SK-N-SH (cell line): Measurements from ENCODE around the gene BCAR3. TPM values are rescaled to one million over a fixed set of nuclear protein-coding genes. Genes with fewer than 3 reads are reported as not detected.

Experiments used
- CTCF ChIA-PET: fragments of 300-600, 350-600 bp; formaldehyde crosslinking; extraction: SDS; loops from one replicate; lab custom pipeline; 2021; lab: Yijun Ruan, JAX
- POLR2A ChIA-PET: fragments of 350-600 bp; sonication (Branson Sonifier 250); formaldehyde crosslinking; extraction: SDS; loops from one replicate; lab custom pipeline; 2020; ENCODE audit warnings: antibody characterized with exemption, inconsistent platforms; lab: Yijun Ruan, JAX
- DNase-seq: peaks from one replicate; pipeline ENCODE4 v3.0.0; 2012
- H2AFZ ChIP-seq: fragments of 200-600 bp; sonication (generic); 2 replicates; pipeline ENCODE4 v1.8.1; 2016; ENCODE audit warnings: antibody characterized with exemption, mild to moderate bottlenecking, low read depth
- H3F3A ChIP-seq: fragments of 200-600 bp; sonication (generic); replicated peaks from 2 replicates; pipeline ENCODE3; 2016; ENCODE audit warnings: antibody characterized with exemption, mild to moderate bottlenecking; ENCODE audit not compliant: insufficient read depth
- H3K27ac ChIP-seq, 2 experiments: fragments of 200-500 bp in 1 of 2; fragments of 200-600 bp in 1 of 2; sonication (Bioruptor generic) in 1 of 2; sonication (generic), shearing (Covaris generic) in 1 of 2; 2 replicates each; pipeline versions ENCODE4 v1.5.1 to v1.6.1; 2014 to 2016; ENCODE audit warnings: low read depth in 2 of 2, inconsistent platforms in 1 of 2, low read length in 1 of 2, mild to moderate bottlenecking in 1 of 2, mixed read lengths in 1 of 2
- H3K27me3 ChIP-seq: fragments of 200-600 bp; sonication (generic), shearing (Covaris generic); 2 replicates; pipeline ENCODE4 v1.6.1; 2016; ENCODE audit warnings: mixed run types; ENCODE audit not compliant: insufficient read depth
- H3K36me3 ChIP-seq, 2 experiments: fragments of 200-500 bp in 1 of 2; fragments of 200-600 bp in 1 of 2; sonication (Bioruptor generic) in 1 of 2; sonication (generic) in 1 of 2; replicated peaks in 1 of 2; 2 replicates each; pipeline versions ENCODE3 to v1.5.1; 2014 to 2016; ENCODE audit warnings: low read length in 1 of 2, mild to moderate bottlenecking in 1 of 2; ENCODE audit not compliant: insufficient read depth in 2 of 2, control insufficient read depth in 1 of 2
- H3K4me1 ChIP-seq, 2 experiments: fragments of 200-500 bp in 1 of 2; fragments of 200-600 bp in 1 of 2; sonication (Bioruptor generic) in 1 of 2; sonication (generic), shearing (Covaris generic) in 1 of 2; 2 replicates each; pipeline versions ENCODE4 v1.5.1 to v1.6.1; 2014 to 2016; ENCODE audit warnings: low read depth in 1 of 2, low read length in 1 of 2, mixed run types in 1 of 2; ENCODE audit not compliant: insufficient read depth in 2 of 2, control insufficient read depth in 1 of 2
- H3K4me2 ChIP-seq: fragments of 200-600 bp; sonication (generic), shearing (Covaris generic); 2 replicates; pipeline ENCODE4 v1.6.1; 2017; ENCODE audit warnings: mixed run types
- H3K4me3 ChIP-seq, 2 experiments: fragments of 200-500 bp in 1 of 2; fragments of 200-600 bp in 1 of 2; sonication (Bioruptor generic) in 1 of 2; sonication (generic), shearing (Covaris generic) in 1 of 2; 2 replicates each; pipeline versions ENCODE4 v1.5.1 to v1.8.1; 2014 to 2016; ENCODE audit warnings: low read depth in 2 of 2, inconsistent platforms in 1 of 2, low read length in 1 of 2, mild to moderate bottlenecking in 1 of 2, mixed read lengths in 1 of 2, moderate library complexity in 1 of 2
- H3K79me2 ChIP-seq: fragments of 200-600 bp; sonication (generic); 2 replicates; pipeline ENCODE4 v1.8.1; 2017; ENCODE audit warnings: mild to moderate bottlenecking; ENCODE audit not compliant: insufficient read depth
- H3K9ac ChIP-seq: fragments of 200-600 bp; sonication (generic); 2 replicates; pipeline ENCODE4 v1.6.1; 2017; ENCODE audit warnings: mixed run types
- H3K9me2 ChIP-seq: fragments of 200-600 bp; sonication (generic); 2 replicates; pipeline ENCODE4 v1.6.1; 2017; ENCODE audit warnings: mixed run types
- H3K9me3 ChIP-seq: fragments of 200-600 bp; sonication (generic); 2 replicates; pipeline ENCODE4 v1.6.1; 2017; ENCODE audit warnings: mixed run types, mild to moderate bottlenecking, moderate library complexity
- H4K20me1 ChIP-seq: fragments of 200-600 bp; sonication (generic); 2 replicates; pipeline ENCODE4 v1.6.1; 2017; ENCODE audit warnings: mild to moderate bottlenecking, mixed run types; ENCODE audit not compliant: insufficient read depth
- EP300 ChIP-seq, 2 experiments: IDR thresholded peaks; 2 replicates each; pipeline versions ENCODE4 v1.4.0 to v1.6.1; 2012; ENCODE audit warnings: borderline replicate concordance in 1 of 2, low read depth in 1 of 2, low read length in 1 of 2
- EZH2phosphoT487 ChIP-seq: fragments of 200-600 bp; sonication (generic); IDR thresholded peaks from 2 replicates; pipeline ENCODE4 v1.6.1; 2017; ENCODE audit warnings: low read depth, mixed run types, mild to moderate bottlenecking, antibody characterized with exemption, moderate library complexity, borderline replicate concordance
- FOSL2 ChIP-seq: IDR thresholded peaks from 2 replicates; pipeline ENCODE4 v1.4.0; 2012; ENCODE audit warnings: low read depth, mild to moderate bottlenecking, moderate library complexity, borderline replicate concordance
- FOXJ3 ChIP-seq: sonication (generic); formaldehyde crosslinking; IDR thresholded peaks from 2 replicates; pipeline ENCODE4 v1.5.1; 2020; ENCODE audit warnings: mild to moderate bottlenecking, missing genetic modification reagents
- FOXM1 ChIP-seq: IDR thresholded peaks from 2 replicates; pipeline ENCODE4 v1.4.0; 2012; ENCODE audit warnings: low read depth, mild to moderate bottlenecking
- GABPA ChIP-seq: IDR thresholded peaks from 2 replicates; pipeline ENCODE4 v1.4.0; 2012; ENCODE audit warnings: low read depth, mild to moderate bottlenecking
- GATA2 ChIP-seq: sonication (generic); formaldehyde crosslinking; IDR thresholded peaks from 2 replicates; pipeline ENCODE4 v1.5.0; 2020; ENCODE audit warnings: mild to moderate bottlenecking, missing genetic modification reagents
- IRF3 ChIP-seq: fragments of 150-350 bp; IDR thresholded peaks from 2 replicates; pipeline ENCODE4 v1.6.1; 2016; ENCODE audit warnings: mild to moderate bottlenecking, low read depth, low read length
- MAX ChIP-seq: IDR thresholded peaks from 2 replicates; pipeline ENCODE4 v1.4.0; 2012; ENCODE audit warnings: low read depth
- MEF2A ChIP-seq: IDR thresholded peaks from 2 replicates; pipeline ENCODE4 v1.4.0; 2012; ENCODE audit warnings: low read depth, borderline replicate concordance
- NFIC ChIP-seq: IDR thresholded peaks from 2 replicates; pipeline ENCODE4 v1.4.0; 2012; ENCODE audit warnings: borderline replicate concordance
- NRF1 ChIP-seq: IDR thresholded peaks from 2 replicates; pipeline ENCODE4 v1.6.1; 2012; ENCODE audit warnings: low read depth, mild to moderate bottlenecking, low read length
- PBX3 ChIP-seq: IDR thresholded peaks from 2 replicates; pipeline ENCODE4; 2012
- POLR2AphosphoS5 ChIP-seq: IDR thresholded peaks from 2 replicates; pipeline ENCODE4 v1.6.1; 2012; ENCODE audit warnings: low read depth, low read length
- RAD21 ChIP-seq: IDR thresholded peaks from 2 replicates; pipeline ENCODE4 v1.6.1; 2012; ENCODE audit warnings: mild to moderate bottlenecking, low read length
- REST ChIP-seq: IDR thresholded peaks from 2 replicates; pipeline ENCODE4 v1.6.1; 2012; ENCODE audit warnings: mild to moderate bottlenecking, low read depth, low read length, moderate library complexity
- SIN3A ChIP-seq: IDR thresholded peaks from 2 replicates; pipeline ENCODE4 v1.6.1; 2012; ENCODE audit warnings: low read depth, mild to moderate bottlenecking, low read length, moderate library complexity, borderline replicate concordance
- SMC3 ChIP-seq: IDR thresholded peaks from 2 replicates; pipeline ENCODE4 v1.6.1; 2012; ENCODE audit warnings: low read depth, low read length, improper control_type of control experiment
- TEAD4 ChIP-seq: IDR thresholded peaks from 2 replicates; pipeline ENCODE4 v1.4.0; 2012; ENCODE audit warnings: mild to moderate bottlenecking, borderline replicate concordance; ENCODE audit not compliant: insufficient read depth
- USF2 ChIP-seq: fragments of 150-350 bp; IDR thresholded peaks from 2 replicates; pipeline ENCODE4 v1.6.1; 2017; ENCODE audit warnings: antibody characterized with exemption, low read length, low read depth, borderline replicate concordance
- WGBS: methylation state at CpG from one replicate; pipeline ENCODE4 v1.1.6; 2017; ENCODE audit warnings: low lambda C conversion rate; 5-methylcytosine and 5-hydroxymethylcytosine counted together
- polyA plus RNA-seq, 3 experiments: library from polyadenylated mRNA; depleted of rRNA; stranded (reverse); fragments of >200 nt; gene quantifications; 2 replicates each; pipeline ENCODE4 v1.2.3, GENCODE V29; 2012

BCAR3 gene
- polyA plus RNA-seq, 1 of the 3 experiments (the other 2 are of a cell fraction), result 58.4 TPM

- Histone ChIP-seq H3K36me3 (peaks cover 8 to 9% of the 10 kb centered on the region in 2 experiments), H3K79me2 (peaks cover 100% of the 10 kb centered on the region), H4K20me1 (peaks cover 100% of the 10 kb centered on the region), H3K9me2 (no peaks in the 10 kb centered on the region), H3K9ac (no peak overlapping the region; the same call in 1 of the 2 replicates), H3K4me3 (no peak overlapping the region), H3K4me2 (peak overlapping the region; percentile 29; the same call in 1 of the 2 replicates), H3K27ac (peak overlapping the region in 1 of 2 experiments; percentile 66; a peak in 3 of 4 replicates)
- ChIA-PET POLR2A (no interaction called here), CTCF (no interaction called here)
- WGBS, result 94% methylated on average over 4 of the region's 4 CpGs
- DNase-seq, result no peak
- TF ChIP-seq RAD21 (no peak), GABPA (no peak), GATA2 (CRISPR knock-in tag) (no peak), NFIC (no peak), FOXJ3 (CRISPR knock-in tag) (no peak), FOXM1 (no peak), POLR2AphosphoS5 (no peak), EZH2phosphoT487 (no peak), TEAD4 (no peak), IRF3 (no peak), USF2 (no peak), NRF1 (no peak), MEF2A (no peak), SMC3 (no peak), SIN3A (no peak), MAX (no peak), EP300 (IDR thresholded peaks at IDR 0.05; ENCODE audit: borderline replicate concordance in 1 of 2, low read depth in 1 of 2, low read length in 1 of 2) (no peak), FOSL2 (no peak), PBX3 (no peak), REST (no peak)
- TF ChIP-seq, all 33 proteins: peak for 0
- Histone ChIP-seq H2AFZ (no peak overlapping the region), H3F3A (peaks cover 8% of the 10 kb centered on the region), H3K9me3 (no peaks in the 10 kb centered on the region), H3K27me3 (no peaks in the 10 kb centered on the region), H3K4me1 (peaks cover 25 to 86% of the 10 kb centered on the region in 2 experiments)
Observed at GRCh38 chr1:93596329-93597089, 85.1 kb downstream of the BCAR3 start.
